Fibroblast of upper back skin (primary cell): ENCODE results near the gene ATP8A2.

Source experiments
- DNase-seq: peaks from one replicate; pipeline ENCODE4 v3.0.0-alpha.2; 2013

ATP8A2 gene

GRCh38 chr13:25384758-25385410 is 13.1 kb downstream of the ATP8A2 start:
- no peak for DNase-seq

- DNase-seq, result no peak
Measured at GRCh38 chr13:25391932-25392331, 20.2 kb downstream of the ATP8A2 start.

- DNase-seq, result no peak
Measured at GRCh38 chr13:25394402-25395060, 22.8 kb downstream of the ATP8A2 start.

GRCh38 chr13:25397763-25398162 is 26.0 kb downstream of the ATP8A2 start:
- DNase-seq, result no peak

- DNase-seq, result no peak
Measured at GRCh38 chr13:25400925-25401324, 29.2 kb downstream of the ATP8A2 start.

GRCh38 chr13:25401958-25402357 is 30.2 kb downstream of the ATP8A2 start:
- DNase-seq, result no peak

GRCh38 chr13:25406377-25406776 is 34.6 kb downstream of the ATP8A2 start:
- DNase-seq, result no peak

- no peak for DNase-seq
Measured at GRCh38 chr13:25409938-25410337, 38.2 kb downstream of the ATP8A2 start.

- no peak for DNase-seq
Measured at GRCh38 chr13:25415241-25415640, 43.5 kb downstream of the ATP8A2 start.

GRCh38 chr13:25417535-25417934 is 45.8 kb downstream of the ATP8A2 start:
- DNase-seq, result no peak

GRCh38 chr13:25420161-25420560 is 48.4 kb downstream of the ATP8A2 start:
- DNase-seq, result no peak

GRCh38 chr13:25421612-25422011 is 49.8 kb downstream of the ATP8A2 start:
- DNase-seq, result no peak

- DNase-seq, result no peak
Measured at GRCh38 chr13:25422153-25422552, 50.4 kb downstream of the ATP8A2 start.

GRCh38 chr13:25423831-25424230 is 52.1 kb downstream of the ATP8A2 start:
- no peak for DNase-seq

GRCh38 chr13:25429466-25429865 is 57.7 kb downstream of the ATP8A2 start:
- DNase-seq, result no peak

GRCh38 chr13:25432691-25433090 is 60.9 kb downstream of the ATP8A2 start:
- DNase-seq, result no peak

GRCh38 chr13:25440061-25440460 is 68.3 kb downstream of the ATP8A2 start:
- DNase-seq, result no peak

- no peak for DNase-seq
Measured at GRCh38 chr13:25446261-25446660, 74.5 kb downstream of the ATP8A2 start.

- DNase-seq, result no peak
Measured at GRCh38 chr13:25447396-25447795, 75.6 kb downstream of the ATP8A2 start.

GRCh38 chr13:25453850-25454365 is 82.1 kb downstream of the ATP8A2 start:
- DNase-seq, result no peak

- no peak for DNase-seq
Measured at GRCh38 chr13:25455146-25455545, 83.4 kb downstream of the ATP8A2 start.

GRCh38 chr13:25457566-25457965 is 85.8 kb downstream of the ATP8A2 start:
- no peak for DNase-seq

GRCh38 chr13:25462301-25463125 is 90.7 kb downstream of the ATP8A2 start:
- no peak for DNase-seq

- DNase-seq, result peak; percentile 47
Measured at GRCh38 chr13:25463496-25463895, 91.7 kb downstream of the ATP8A2 start.
